ENCODE results near the gene HELQ. TPM values are rescaled to one million over a fixed set of nuclear protein-coding genes. Genes with fewer than 3 reads are reported as not detected.
A peak's percentile ranks its signal among the peaks of the same experiment; 100 is the strongest.
"Not testable (repeated sequence)": the region's sequence is repeated elsewhere in the genome, so short reads cannot be mapped to it uniquely, and the experiment has no call there.

The HELQ gene
- total and polyA plus RNA-seq, 7 donors = 7.4 to 20.9 (median 17.2) TPM

DNA sequence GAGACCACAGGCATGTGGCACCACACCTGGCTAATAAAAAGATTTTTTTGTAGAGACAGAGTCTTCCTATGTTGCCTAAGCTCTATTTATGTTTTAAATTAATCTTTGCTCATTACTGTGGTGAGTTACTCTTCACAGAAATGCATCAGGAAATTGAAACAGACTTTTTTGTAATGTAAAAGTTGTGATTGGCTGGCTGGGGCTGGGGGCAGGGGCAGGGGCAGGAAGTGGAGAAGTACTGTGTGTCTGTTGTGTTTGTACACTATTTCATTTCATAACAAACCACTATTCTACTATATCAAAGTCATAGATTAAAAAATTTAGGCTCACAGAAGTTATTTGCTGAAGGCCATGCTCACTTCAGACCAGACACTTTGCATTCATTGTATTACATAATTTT lies 48.4 kb upstream of the HELQ start:
- H3K4me1 ChIP-seq = no peaks in the 10 kb centered on the region
- no peak for DNase-seq
- H3K27ac ChIP-seq = no peak overlapping the region
- no peak for ATAC-seq
- no peaks in the 10 kb centered on the region for H3K36me3 ChIP-seq (ENCODE audit: insufficient read depth in 1 of 2, low read depth in 1 of 2)
- H3K9me3 ChIP-seq = no peaks in the 10 kb centered on the region
- intact Hi-C loops (cut with DNase I) = no loop called here
- no peaks in the 10 kb centered on the region for H3K27me3 ChIP-seq (ENCODE audit: insufficient read depth in 3 of 3, low read length in 2 of 3)
- no peak overlapping the region for H3K4me3 ChIP-seq
- TF ChIP-seq, protein P1, sequence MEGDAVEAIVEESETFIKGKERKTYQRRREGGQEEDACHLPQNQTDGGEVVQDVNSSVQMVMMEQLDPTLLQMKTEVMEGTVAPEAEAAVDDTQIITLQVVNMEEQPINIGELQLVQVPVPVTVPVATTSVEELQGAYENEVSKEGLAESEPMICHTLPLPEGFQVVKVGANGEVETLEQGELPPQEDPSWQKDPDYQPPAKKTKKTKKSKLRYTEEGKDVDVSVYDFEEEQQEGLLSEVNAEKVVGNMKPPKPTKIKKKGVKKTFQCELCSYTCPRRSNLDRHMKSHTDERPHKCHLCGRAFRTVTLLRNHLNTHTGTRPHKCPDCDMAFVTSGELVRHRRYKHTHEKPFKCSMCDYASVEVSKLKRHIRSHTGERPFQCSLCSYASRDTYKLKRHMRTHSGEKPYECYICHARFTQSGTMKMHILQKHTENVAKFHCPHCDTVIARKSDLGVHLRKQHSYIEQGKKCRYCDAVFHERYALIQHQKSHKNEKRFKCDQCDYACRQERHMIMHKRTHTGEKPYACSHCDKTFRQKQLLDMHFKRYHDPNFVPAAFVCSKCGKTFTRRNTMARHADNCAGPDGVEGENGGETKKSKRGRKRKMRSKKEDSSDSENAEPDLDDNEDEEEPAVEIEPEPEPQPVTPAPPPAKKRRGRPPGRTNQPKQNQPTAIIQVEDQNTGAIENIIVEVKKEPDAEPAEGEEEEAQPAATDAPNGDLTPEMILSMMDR (IDR thresholded peaks at IDR 0.05) = no peak

DNA sequence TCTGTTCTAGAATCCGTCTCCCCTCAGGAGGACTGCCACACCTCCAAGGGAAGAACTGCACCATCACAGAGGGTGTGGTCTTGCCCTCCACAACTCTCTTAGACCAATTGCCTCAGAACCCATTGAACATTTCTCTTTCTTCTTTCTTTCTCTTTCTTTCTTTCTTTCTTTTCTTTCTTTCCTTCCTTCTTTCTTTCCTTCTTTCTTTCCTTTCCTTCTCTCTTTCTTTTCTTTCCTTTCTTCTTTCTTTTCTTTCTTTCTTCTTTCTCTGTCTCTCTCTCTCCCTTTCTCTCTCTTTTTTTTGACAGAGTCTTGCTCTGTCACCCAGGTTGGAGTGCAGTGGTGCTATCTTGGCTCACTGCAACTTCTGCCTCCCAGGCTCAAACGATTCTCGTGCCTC lies 46.0 kb upstream of the HELQ start:
- H3K36me3 ChIP-seq (ENCODE audit: insufficient read depth in 1 of 2, low read depth in 1 of 2); DNase-seq; H3K27me3 ChIP-seq (ENCODE audit: insufficient read depth in 3 of 3, low read length in 2 of 3); H3K4me3 ChIP-seq; intact Hi-C loops (cut with DNase I); H3K4me1 ChIP-seq; H3K27ac ChIP-seq; H3K9me3 ChIP-seq; ATAC-seq: not testable (repeated sequence)
- 83 to 92% (median 89%) methylated on average over 3 of the region's 3 CpGs for WGBS, 3 donors

DNA sequence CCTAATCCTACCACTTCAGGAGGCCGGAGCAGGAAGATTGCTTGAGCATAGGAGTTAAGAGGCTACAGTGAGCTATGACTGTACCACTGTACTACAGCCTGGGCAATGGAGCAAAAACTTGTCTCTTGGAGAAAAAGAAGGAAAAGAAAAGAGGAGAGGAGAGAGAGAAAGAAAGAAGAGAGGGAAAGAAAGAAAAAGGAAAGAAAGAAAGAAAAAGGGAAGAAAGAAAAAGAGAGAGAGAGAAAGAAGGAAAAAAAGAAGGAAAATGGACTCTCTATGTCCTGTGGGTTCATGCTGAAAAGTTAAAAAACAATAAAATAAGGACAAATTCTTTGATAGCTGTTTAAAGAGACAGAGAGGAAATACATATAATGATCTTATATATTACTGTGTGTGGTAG lies 42.6 kb upstream of the HELQ start:
- H3K4me1 ChIP-seq = no peaks in the 10 kb centered on the region

DNA sequence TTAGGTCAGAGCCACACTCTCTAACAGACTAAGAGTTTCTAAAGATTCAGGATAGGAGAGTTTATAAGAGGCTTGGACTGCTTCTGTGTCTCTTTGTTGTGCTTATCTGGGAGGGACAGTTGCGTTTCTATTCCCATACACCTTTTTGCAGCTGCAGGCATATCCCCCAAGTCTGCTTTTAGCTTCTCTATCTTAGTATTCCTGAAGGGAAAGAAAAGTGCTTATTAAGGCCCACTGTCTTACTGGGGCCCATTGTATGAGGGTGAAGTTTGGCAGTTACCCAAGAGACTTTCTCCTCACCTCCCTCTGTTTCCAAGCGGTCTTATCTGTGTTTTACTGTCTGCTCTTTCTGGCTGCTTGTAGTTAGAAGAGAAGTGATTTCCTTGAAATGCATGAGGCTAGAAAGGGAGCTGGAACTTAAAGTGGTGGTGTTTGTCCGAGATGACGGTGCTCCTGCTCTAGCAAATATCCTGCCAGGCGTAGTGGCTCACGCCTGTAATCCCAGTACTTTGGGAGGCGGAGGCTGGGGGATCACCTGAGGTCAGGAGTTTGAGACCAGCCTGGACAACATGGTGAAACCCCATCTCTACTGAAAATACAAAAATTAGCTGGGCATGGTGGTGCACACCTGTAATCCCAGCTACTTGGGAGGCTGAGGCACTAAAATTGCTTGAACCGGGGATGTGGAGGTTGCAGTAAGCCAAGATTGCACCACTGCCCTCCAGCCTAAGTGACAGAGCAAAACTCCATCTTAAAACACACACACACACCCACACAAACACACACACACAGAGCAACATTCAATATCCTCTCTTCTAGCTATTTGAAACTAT lies 40.7 kb upstream of the HELQ start:
- ATAC-seq; H3K36me3 ChIP-seq (ENCODE audit: insufficient read depth in 1 of 2, low read depth in 1 of 2); DNase-seq; H3K4me3 ChIP-seq; H3K9me3 ChIP-seq; H3K27me3 ChIP-seq (ENCODE audit: insufficient read depth in 3 of 3, low read length in 2 of 3); H3K27ac ChIP-seq; intact Hi-C loops (cut with DNase I); H3K4me1 ChIP-seq: not testable (repeated sequence)
- 86 to 91% (median 86%) methylated on average over 8 of the region's 8 CpGs for WGBS, 3 donors

More for the DNA sequence above, 42.6 kb upstream of the HELQ start:
- no peaks in the 10 kb centered on the region for H3K36me3 ChIP-seq (ENCODE audit: insufficient read depth in 1 of 2, low read depth in 1 of 2)
- no peak overlapping the region for H3K4me3 ChIP-seq
- H3K27ac ChIP-seq = no peak overlapping the region
- TF ChIP-seq, protein P1 (IDR thresholded peaks at IDR 0.05) = no peak
- intact Hi-C loops (cut with DNase I) = no loop called here
- ATAC-seq = no peak
- DNase-seq = no peak
- no peaks in the 10 kb centered on the region for H3K9me3 ChIP-seq
- WGBS, 3 donors = 86 to 91% (median 90%) methylated on average over 1 of the region's 1 CpG
- H3K27me3 ChIP-seq (ENCODE audit: insufficient read depth in 3 of 3, low read length in 2 of 3) = no peaks in the 10 kb centered on the region

DNA sequence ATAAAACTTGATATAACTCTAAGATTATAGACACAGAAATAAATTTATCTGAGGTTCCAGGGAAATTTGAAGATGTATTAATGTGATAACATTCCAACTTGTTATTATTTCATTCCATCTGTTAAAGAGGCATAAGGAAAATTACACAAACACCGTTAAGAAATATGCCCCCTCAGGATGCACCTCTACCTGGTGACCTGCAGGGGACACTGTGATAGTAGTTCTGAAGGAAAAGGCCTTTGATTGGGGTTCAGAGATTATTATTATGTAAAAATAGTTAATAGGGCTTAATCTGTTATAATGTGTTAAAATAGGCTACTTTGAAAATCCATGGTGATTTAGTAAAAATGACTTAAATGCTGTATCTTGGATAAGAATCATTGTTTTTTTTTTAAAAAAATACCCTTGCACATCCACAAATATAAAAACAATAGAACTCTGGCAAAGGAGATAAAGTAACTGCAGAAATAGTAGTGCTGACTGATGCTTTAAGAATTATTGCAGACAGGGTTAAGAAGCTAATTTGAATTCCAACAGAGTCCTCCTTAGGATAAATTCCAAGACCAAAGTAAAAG lies 35.3 kb upstream of the HELQ start:
- H3K36me3 ChIP-seq (ENCODE audit: insufficient read depth in 1 of 2, low read depth in 1 of 2) = no peaks in the 10 kb centered on the region
- no peak overlapping the region for H3K27ac ChIP-seq
- H3K4me3 ChIP-seq = no peak overlapping the region
- TF ChIP-seq, protein P1 (IDR thresholded peaks at IDR 0.05) = peak; percentile 54
- no peaks in the 10 kb centered on the region for H3K4me1 ChIP-seq
- ATAC-seq (no peak), DNase-seq (no peak)
- WGBS, 3 donors = 0 to 3% (median 2%) methylated on average over 1 of the region's 1 CpG
- no peaks in the 10 kb centered on the region for H3K27me3 ChIP-seq (ENCODE audit: insufficient read depth in 3 of 3, low read length in 2 of 3)
- intact Hi-C loops (cut with DNase I) = no loop called here
- H3K9me3 ChIP-seq = no peaks in the 10 kb centered on the region
